Caco-2 (cell line): ENCODE data around the gene SESN1. TPM values are rescaled to one million over a fixed set of nuclear protein-coding genes. Genes with fewer than 3 reads are reported as not detected.

Experiments used
- BruUV-seq: library from RNA; stranded (reverse); fragments of 400-500 nt; replicated peaks from 2 replicates; lab custom pipeline; 2021; lab: Mats Ljungman, UMichigan
- CTCF ChIA-PET: fragments of 300-600 bp; sonication (Branson Sonifier 250); formaldehyde crosslinking; loops from one replicate; lab custom pipeline; 2022; ENCODE audit warnings: antibody characterized with exemption; lab: Charles Lee
- POLR2A ChIA-PET: fragments of 300-600 bp; sonication (Branson Sonifier 250); formaldehyde crosslinking; loops from one replicate; lab custom pipeline; 2022; ENCODE audit warnings: antibody characterized with exemption; lab: Charles Lee
- DNase-seq, 2 experiments: peaks; one replicate each; pipeline versions ENCODE4 v3.0.0 to v3.0.0-alpha.2; 2020 to 2022
- H3K27me3 ChIP-seq: replicated peaks from 2 replicates; pipeline ENCODE4 v1.6.0; 2011; ENCODE audit warnings: low read length; ENCODE audit not compliant: control insufficient read depth, insufficient read depth
- H3K36me3 ChIP-seq: 2 replicates; pipeline ENCODE4 v1.5.1; 2011; ENCODE audit warnings: low read length; ENCODE audit not compliant: control insufficient read depth, insufficient read depth
- H3K4me1 ChIP-seq: fragments of 250-450 bp; sonication (Bioruptor Pico); 2 replicates; pipeline ENCODE4 v1.5.1; 2020; ENCODE audit warnings: mild to moderate bottlenecking
- H3K4me3 ChIP-seq: 2 replicates; pipeline ENCODE4 v1.5.1; 2011; ENCODE audit warnings: low read depth, mild to moderate bottlenecking, control low read depth, low read length
- H3K9me3 ChIP-seq: fragments of 250-450 bp; sonication (Bioruptor Pico); 2 replicates; pipeline ENCODE4 v1.5.1; 2020; ENCODE audit warnings: mild to moderate bottlenecking, moderate library complexity
- H3K27ac Mint-ChIP-seq: one replicate; pipeline ENCODE4 v1.8.0; 2022; ENCODE audit warnings: mixed read lengths; ENCODE audit not compliant: unreplicated experiment
- H3K27me3 Mint-ChIP-seq: one replicate; pipeline ENCODE4 v1.8.0; 2022; ENCODE audit warnings: mixed read lengths; ENCODE audit not compliant: insufficient read depth, unreplicated experiment
- H3K36me3 Mint-ChIP-seq: one replicate; pipeline ENCODE4 v1.8.0; 2022; ENCODE audit warnings: mild to moderate bottlenecking, mixed read lengths; ENCODE audit not compliant: insufficient read depth, unreplicated experiment
- H3K4me1 Mint-ChIP-seq: one replicate; pipeline ENCODE4 v1.8.0; 2022; ENCODE audit warnings: low read depth, mixed read lengths; ENCODE audit not compliant: unreplicated experiment
- H3K4me3 Mint-ChIP-seq: one replicate; pipeline ENCODE4 v1.8.0; 2022; ENCODE audit warnings: mild to moderate bottlenecking, moderate library complexity, mixed read lengths; ENCODE audit not compliant: unreplicated experiment
- H3K9me3 Mint-ChIP-seq: one replicate; pipeline ENCODE4 v1.8.0; 2022; ENCODE audit warnings: mixed read lengths; ENCODE audit not compliant: unreplicated experiment
- intact Hi-C: fragments of 100-400 bp; cut with micrococcal nuclease; formaldehyde crosslinking; loops from one replicate; pipeline ENCODE4 v1.10.0; 2022; ENCODE audit not compliant: unreplicated experiment
- total RNA-seq: library from RNA; stranded (reverse); gene quantifications from 2 replicates; pipeline ENCODE4 v1.2.3, GENCODE V29; 2022
- TF ChIP-seq, protein P1 (sequence below), 2 experiments: fragments of 200-600 bp in 1 of 2; IDR thresholded peaks; 1 replicate in 1 of 2; 2 replicates in 1 of 2; pipeline versions ENCODE4 v1.5.1 to v1.8.0; 2011 to 2022; ENCODE audit warnings: antibody characterized with exemption in 1 of 2, control low read depth in 1 of 2, inconsistent platforms in 1 of 2, low read depth in 1 of 2, low read length in 1 of 2, mild to moderate bottlenecking in 1 of 2, moderate library complexity in 1 of 2; ENCODE audit not compliant: insufficient read depth in 1 of 2, severe bottlenecking in 1 of 2, unreplicated experiment in 1 of 2

Gene SESN1
- total RNA-seq, 1 experiment from 2014 or later, result 21.9 TPM

DNA sequence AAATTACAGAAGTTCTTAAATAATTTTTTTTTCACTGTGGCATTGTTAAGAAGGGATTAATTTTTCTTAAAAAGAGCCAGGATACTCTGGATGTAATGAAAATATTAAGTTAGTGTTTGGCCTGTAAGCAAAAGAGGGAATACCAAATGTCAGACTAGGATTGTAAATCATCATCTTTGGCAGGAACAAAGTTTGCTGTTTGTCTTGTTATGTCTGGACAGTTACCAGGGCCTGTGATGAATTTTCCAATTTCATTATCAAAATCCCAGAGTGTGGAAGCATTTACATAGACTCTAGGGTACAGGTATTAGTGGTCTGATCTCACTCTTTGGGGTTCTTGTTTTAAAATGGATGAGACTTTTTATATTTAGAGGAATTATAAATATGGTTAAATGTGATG, 26.8 kb upstream of the SESN1 start:
- Mint-ChIP-seq H3K27me3 (no peaks in the 10 kb centered on the region), H3K9me3 (no peaks in the 10 kb centered on the region), H3K36me3 (no peaks in the 10 kb centered on the region), H3K4me3 (no peak overlapping the region), H3K27ac (no peak overlapping the region), H3K4me1 (peaks cover 15% of the 10 kb centered on the region)
- no peak for DNase-seq
- H3K9me3 ChIP-seq, result no peaks in the 10 kb centered on the region; the same call in 1 of the 2 replicates
- 0 out of 2 replicates have a peak, but pooled peaks cover 9% of the 10 kb centered on the region for H3K4me1 ChIP-seq
- TF ChIP-seq, protein P1, sequence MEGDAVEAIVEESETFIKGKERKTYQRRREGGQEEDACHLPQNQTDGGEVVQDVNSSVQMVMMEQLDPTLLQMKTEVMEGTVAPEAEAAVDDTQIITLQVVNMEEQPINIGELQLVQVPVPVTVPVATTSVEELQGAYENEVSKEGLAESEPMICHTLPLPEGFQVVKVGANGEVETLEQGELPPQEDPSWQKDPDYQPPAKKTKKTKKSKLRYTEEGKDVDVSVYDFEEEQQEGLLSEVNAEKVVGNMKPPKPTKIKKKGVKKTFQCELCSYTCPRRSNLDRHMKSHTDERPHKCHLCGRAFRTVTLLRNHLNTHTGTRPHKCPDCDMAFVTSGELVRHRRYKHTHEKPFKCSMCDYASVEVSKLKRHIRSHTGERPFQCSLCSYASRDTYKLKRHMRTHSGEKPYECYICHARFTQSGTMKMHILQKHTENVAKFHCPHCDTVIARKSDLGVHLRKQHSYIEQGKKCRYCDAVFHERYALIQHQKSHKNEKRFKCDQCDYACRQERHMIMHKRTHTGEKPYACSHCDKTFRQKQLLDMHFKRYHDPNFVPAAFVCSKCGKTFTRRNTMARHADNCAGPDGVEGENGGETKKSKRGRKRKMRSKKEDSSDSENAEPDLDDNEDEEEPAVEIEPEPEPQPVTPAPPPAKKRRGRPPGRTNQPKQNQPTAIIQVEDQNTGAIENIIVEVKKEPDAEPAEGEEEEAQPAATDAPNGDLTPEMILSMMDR (IDR thresholded peaks at IDR 0.05; ENCODE audit: insufficient read depth in 1 of 2, low read depth in 1 of 2, low read length in 1 of 2, severe bottlenecking in 1 of 2, unreplicated experiment in 1 of 2), result no peak
- ChIA-PET CTCF (no interaction called here), POLR2A (no interaction called here)
- intact Hi-C loops, result no loop called here
- H3K36me3 ChIP-seq, result no peaks in the 10 kb centered on the region
- H3K27me3 ChIP-seq, result no peaks in the 10 kb centered on the region
- no TSS peak for BruUV-seq
- H3K4me3 ChIP-seq, result no peak overlapping the region

DNA sequence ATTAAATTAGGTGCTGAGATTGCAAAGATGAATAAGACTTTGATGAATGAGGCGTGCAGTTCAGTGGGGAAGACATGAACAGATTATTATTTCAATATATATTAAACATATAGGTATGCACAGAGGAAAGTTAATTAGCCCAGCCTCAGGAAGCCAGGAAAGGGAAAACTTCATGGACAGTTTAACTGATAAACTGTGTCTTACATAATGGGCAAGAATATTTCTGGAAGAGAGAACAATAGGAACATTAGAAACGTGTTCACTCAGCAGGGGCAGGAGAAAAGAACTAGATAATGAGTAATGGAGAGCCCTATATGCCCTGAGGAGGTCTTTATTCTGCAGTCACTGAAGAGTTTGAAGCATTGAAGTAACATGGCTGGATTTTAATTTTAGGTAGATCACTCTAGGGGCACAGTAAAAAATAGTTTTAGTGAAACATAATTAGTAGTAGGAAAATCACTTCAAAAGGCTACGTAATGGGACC, 24.3 kb upstream of the SESN1 start:
- ChIA-PET POLR2A (no interaction called here), CTCF (no interaction called here)
- BruUV-seq, result no TSS peak
- intact Hi-C loops, result no loop called here
- H3K27me3 Mint-ChIP-seq, result no peaks in the 10 kb centered on the region
- no peaks in the 10 kb centered on the region; the same call in 1 of the 2 replicates for H3K9me3 ChIP-seq
- H3K4me3 Mint-ChIP-seq, result no peak overlapping the region
- H3K27me3 ChIP-seq, result no peaks in the 10 kb centered on the region
- no peak for DNase-seq
- no peaks in the 10 kb centered on the region for H3K36me3 Mint-ChIP-seq
- H3K4me3 ChIP-seq, result no peak overlapping the region
- TF ChIP-seq, protein P1 (IDR thresholded peaks at IDR 0.05; ENCODE audit: insufficient read depth in 1 of 2, low read depth in 1 of 2, low read length in 1 of 2, severe bottlenecking in 1 of 2, unreplicated experiment in 1 of 2), result no peak
- H3K4me1 ChIP-seq, result 0 out of 2 replicates have a peak, but pooled peaks cover 9% of the 10 kb centered on the region
- H3K9me3 Mint-ChIP-seq, result no peaks in the 10 kb centered on the region
- no peak overlapping the region for H3K27ac Mint-ChIP-seq
- H3K4me1 Mint-ChIP-seq, result peaks cover 15% of the 10 kb centered on the region
- H3K36me3 ChIP-seq, result no peaks in the 10 kb centered on the region

DNA sequence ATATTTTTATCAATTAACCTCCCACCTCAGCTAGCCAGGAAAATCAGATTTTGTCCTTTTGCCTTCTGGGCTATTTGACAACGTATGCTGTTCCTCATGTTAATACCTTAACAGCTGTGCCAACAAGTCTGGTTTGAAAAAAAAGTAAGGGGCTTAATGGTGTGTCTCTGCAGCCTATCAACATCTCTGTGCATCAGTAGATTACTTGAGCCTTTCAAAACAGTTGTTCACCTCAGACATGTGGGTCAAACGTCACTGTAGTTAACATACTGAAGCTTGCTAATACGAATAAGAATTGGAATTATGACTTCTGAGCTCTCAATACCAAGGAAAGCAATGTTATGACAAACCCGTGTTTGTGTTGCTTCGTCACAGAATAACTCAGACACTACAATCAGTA, 23.7 kb upstream of the SESN1 start:
- no peaks in the 10 kb centered on the region for H3K9me3 Mint-ChIP-seq
- TF ChIP-seq, protein P1 (IDR thresholded peaks at IDR 0.05; ENCODE audit: insufficient read depth in 1 of 2, low read depth in 1 of 2, low read length in 1 of 2, severe bottlenecking in 1 of 2, unreplicated experiment in 1 of 2), result no peak
- Histone ChIP-seq H3K27me3 (no peaks in the 10 kb centered on the region), H3K36me3 (no peaks in the 10 kb centered on the region), H3K4me1 (0 out of 2 replicates have a peak, but pooled peaks cover 9% of the 10 kb centered on the region), H3K9me3 (no peaks in the 10 kb centered on the region; the same call in 1 of the 2 replicates), H3K4me3 (no peak overlapping the region)
- no peaks in the 10 kb centered on the region for H3K27me3 Mint-ChIP-seq
- DNase-seq, result no peak
- peaks cover 15% of the 10 kb centered on the region for H3K4me1 Mint-ChIP-seq
- H3K36me3 Mint-ChIP-seq, result no peaks in the 10 kb centered on the region
- ChIA-PET POLR2A (no interaction called here), CTCF (no interaction called here)
- no TSS peak for BruUV-seq
- H3K4me3 Mint-ChIP-seq, result no peak overlapping the region
- intact Hi-C loops, result no loop called here
- H3K27ac Mint-ChIP-seq, result no peak overlapping the region
